GM12874 (cell line): ENCODE measurements around the gene SMIM33.

Experiments used
- TF ChIP-seq, protein P1 (sequence below): IDR thresholded peaks from 2 replicates; pipeline ENCODE4 v1.5.1; 2011; ENCODE audit warnings: low read depth, mild to moderate bottlenecking, control low read depth, low read length, moderate library complexity; ENCODE audit not compliant: insufficient read depth

The SMIM33 gene

DNA sequence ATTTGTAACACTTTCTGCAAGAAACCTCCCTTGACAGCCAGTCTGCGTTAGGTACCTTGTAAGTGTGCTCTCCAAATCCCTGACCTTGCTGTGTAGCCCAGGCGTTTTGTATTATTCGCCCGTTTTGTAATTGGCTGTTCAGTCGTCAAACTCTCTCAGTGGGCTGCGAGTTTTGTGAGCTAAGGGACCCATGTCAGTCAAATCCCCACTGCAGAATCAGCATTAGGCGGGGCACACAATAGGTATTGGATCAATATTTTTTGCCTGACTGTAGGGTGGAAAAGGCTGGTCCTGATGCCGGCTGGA lies 32.1 kb upstream of the SMIM33 start:
- TF ChIP-seq, protein P1, sequence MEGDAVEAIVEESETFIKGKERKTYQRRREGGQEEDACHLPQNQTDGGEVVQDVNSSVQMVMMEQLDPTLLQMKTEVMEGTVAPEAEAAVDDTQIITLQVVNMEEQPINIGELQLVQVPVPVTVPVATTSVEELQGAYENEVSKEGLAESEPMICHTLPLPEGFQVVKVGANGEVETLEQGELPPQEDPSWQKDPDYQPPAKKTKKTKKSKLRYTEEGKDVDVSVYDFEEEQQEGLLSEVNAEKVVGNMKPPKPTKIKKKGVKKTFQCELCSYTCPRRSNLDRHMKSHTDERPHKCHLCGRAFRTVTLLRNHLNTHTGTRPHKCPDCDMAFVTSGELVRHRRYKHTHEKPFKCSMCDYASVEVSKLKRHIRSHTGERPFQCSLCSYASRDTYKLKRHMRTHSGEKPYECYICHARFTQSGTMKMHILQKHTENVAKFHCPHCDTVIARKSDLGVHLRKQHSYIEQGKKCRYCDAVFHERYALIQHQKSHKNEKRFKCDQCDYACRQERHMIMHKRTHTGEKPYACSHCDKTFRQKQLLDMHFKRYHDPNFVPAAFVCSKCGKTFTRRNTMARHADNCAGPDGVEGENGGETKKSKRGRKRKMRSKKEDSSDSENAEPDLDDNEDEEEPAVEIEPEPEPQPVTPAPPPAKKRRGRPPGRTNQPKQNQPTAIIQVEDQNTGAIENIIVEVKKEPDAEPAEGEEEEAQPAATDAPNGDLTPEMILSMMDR: no peak

DNA sequence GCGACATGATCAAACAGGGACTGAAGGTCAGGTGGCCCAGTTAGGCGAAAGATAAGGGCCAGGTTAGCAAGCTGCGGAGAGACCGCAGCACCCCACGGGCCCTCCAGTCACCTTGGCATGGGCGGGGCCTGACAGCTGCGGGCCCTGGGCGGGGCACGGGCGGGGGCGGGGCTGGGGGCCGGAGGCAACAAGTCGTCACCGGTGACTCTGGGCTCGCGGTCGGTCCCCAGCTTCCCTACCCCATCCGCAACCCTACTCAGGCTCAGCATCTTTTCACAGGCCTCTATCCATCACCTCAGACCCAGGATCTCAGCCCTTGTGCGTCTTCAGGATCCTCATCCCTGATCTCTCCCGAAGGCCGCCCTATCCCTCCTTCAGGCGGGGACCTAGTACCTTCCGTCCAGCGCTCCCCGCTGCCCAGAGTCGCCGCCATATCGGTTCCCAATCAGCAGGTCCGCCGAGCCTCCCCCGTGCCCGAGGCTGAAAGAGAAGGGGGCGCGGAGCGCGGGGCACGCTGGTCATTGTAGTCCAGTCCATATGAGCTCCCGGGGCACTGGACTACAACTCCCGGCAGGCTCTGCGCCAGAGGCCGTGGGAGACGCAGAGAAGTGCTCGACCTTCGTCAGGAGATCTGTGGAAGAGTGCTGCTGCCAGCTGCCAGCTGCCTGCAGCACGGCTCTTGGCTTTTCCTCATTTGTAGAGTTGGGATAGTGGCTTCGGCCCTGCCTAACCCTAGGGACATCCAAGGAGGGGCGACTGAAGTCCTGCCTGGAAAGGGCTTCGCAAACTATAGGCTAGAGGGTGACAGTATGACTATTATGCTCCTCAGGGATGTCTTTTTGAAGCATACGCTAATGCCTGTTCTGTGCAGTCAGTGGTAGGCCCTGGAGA lies 31.5 kb upstream of the SMIM33 start, which contains the start of gene DNAJC18:
Gene DNAJC18, minus strand, starts transcription at position 513 of the 891 bp plus-strand sequence. Its CDS starts 80 bp downstream, at position 433.
- TF ChIP-seq, protein P1: no peak

DNA sequence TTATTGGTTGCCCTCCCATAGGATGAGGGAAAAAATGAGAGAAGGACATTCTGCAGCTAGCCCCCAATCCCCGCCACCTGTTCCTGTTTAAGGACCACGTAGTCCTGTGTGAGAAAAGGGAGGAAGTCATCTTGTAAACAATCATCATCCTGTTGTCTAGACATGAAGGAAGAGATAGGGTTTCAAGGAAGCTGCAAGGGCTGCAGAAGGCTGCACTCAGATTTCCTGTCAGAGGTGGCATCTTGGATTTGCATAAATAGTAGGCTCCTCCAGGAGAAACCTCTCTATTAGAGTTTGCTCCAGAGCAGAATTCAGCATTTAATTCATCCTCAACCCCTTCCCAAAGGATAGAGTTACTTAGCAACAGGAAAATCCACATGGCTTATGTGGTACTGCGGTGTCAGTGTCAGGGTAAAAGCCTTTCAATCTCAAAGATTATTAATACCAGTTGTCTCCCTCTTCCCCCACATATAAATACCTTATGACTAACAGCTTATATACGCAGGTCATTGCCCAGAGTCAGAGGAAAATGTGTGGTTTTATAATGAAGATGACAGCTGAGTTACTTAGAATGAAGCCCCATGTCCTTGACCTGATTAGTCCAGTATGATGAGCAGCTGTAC lies 26.9 kb upstream of the SMIM33 start:
- TF ChIP-seq, protein P1: no peak

DNA sequence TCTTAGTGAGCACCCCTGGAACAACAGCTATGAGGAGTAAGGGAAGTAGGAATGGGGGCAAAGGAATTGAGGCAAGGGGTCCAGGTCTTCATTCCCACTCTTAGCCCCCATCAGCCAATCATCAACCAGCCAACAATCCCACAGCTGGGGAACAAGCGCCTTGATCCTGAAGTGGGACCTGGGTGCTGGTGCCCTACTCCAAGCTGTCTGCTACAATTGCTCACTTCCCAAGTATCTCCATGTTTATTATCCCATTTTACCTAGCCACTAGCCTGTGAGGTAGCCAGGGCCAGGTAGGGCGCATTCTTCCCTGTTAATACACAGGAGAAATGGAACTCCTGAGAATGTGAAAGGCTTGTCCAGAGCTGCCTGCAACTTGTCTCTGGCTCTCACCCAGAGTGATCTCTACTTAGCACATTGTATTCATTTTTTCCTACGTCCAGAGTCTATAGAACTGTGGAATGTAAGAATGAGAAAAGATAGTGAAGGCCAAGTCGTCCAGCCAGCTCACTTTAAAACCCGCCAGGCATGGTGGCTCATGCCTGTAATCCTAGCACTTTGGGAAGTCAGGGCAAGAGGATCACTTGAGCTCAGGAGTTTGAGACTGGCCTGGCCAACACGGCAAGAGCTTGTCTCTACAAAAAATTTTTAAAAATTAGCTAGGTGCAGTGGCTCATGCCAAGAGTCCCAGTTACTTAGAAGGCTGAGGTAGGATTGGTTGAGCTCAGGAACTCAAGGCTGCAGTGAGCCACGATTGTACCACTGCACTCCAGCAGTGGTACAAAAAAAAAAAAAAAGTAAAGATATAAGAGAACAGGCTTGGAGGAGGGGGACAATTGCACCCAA lies 25.3 kb upstream of the SMIM33 start:
- TF ChIP-seq, protein P1: no peak

DNA sequence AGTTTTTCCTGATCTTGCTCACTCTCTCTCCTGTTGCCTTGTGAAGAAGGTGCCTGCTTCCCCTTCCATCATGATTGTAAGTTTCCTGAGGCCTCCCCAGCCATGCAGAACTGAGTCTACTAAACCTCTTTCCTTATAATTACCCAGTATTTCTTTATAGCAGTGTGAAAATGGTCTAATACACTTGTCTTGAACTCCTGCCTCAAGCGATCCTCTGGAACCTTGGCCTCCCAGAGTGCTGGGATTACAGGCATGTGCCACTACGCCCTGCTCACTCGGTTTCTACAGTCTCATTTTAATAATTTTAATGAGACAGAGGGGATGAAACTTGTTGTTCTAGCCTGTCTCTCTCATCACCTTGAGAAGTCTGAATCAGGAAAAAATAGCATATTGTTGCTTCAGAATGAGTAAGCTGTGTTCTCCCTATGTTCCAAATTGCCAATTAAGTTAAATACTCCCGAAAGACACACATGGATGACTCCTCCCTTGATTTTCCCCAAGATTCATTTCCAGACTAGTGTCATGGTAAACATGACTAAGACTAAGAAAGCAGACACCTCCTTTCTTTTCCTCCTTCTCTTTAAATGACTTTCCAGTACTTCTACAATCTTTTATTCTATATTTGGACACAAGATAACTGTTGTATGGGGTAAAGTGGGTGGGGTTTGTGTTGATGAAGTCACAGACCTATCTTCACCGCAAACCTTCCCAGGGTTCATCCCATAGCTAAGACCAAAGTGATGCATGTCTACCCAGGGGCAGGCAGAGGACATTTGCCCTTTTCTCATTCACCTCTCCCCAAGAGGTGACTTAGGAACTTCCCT lies 23.6 kb upstream of the SMIM33 start:
- TF ChIP-seq, protein P1: no peak

DNA sequence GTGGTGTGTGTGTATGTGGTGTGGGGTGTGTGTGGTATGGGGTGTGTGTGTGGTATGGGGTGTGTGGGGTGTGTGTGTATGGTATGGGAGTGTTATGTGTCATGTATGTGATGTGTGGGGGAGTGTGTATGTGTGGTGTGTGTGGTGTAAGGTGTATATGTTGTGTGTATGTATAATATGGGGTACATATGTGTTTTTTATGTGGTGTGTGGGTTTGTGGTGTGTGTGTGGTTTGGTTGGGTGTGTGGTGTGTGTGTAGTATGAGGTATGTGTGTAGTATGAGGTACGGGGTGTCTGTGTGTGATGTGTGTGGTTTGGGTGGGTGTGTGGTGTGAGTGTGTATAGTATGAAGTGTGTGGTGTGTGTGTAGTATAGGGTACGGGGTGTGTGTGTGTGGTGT lies 19.6 kb upstream of the SMIM33 start:
- TF ChIP-seq, protein P1: no peak
